Prostate gland (tissue), 2 donors: Measurements from ENCODE around the gene ASCL5.

Experiments used
- CTCF ChIP-seq, 4 experiments: fragments of 200-600 bp in 2 of 4; fragments of 450-650 bp in 2 of 4; sonication (generic) in 2 of 4; IDR thresholded peaks; 1 replicate in 3 of 4; 2 replicates in 1 of 4; pipeline ENCODE4 v1.5.1; 2016 to 2019; ENCODE audit warnings: antibody characterized with exemption in 4 of 4, mild to moderate bottlenecking in 2 of 4, moderate library complexity in 2 of 4
- POLR2AphosphoS5 ChIP-seq: sonication (generic); formaldehyde crosslinking; IDR thresholded peaks from one replicate; pipeline ENCODE4 v1.6.1; 2017; ENCODE audit warnings: antibody characterized with exemption

DNA sequence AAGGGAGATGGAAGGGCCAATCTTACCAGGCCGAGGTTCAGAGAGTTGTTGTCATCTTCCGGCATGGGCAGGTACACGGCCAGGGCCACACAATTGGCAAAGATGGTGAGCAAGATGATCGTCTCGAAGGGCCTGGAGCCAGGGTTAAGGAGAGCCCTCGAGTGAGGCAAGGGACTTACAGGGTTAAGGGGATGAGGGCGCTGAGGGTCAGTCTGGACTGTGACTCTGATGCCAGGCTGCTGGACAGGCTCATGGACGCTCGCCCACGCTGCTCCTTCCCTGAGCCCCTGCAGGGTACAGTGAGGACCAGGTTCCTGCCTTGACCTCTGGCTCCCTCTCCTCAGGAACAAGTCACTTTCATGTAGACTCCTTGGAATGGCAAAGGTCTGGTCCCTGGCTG, 16.8 kb downstream of the ASCL5 start:
- TF ChIP-seq CTCF (IDR thresholded peaks at IDR 0.05) (no peak), POLR2AphosphoS5 (no peak)
